HEK293 (cell line): ENCODE measurements around the gene SMIM41.

Experiments used
- CTCF ChIA-PET: fragments of 350-600 bp; formaldehyde crosslinking; extraction: SDS; loops from one replicate; lab custom pipeline; 2021; ENCODE audit warnings: antibody characterized with exemption; lab: Yijun Ruan, JAX
- POLR2A ChIA-PET: fragments of 300-600 bp; formaldehyde crosslinking; extraction: SDS; loops from one replicate; lab custom pipeline; 2020; ENCODE audit warnings: antibody characterized with exemption, inconsistent platforms; lab: Yijun Ruan, JAX
- H3K27ac ChIP-seq: fragments of 200-500 bp; sonication (Bioruptor generic); 2 replicates; pipeline ENCODE4 v1.5.1; 2014; ENCODE audit warnings: low read depth, low read length, control low read depth, inconsistent platforms; ENCODE audit errors: extremely low read depth
- H3K36me3 ChIP-seq, 2 experiments: fragments of 200-500 bp in 1 of 2; sonication (Bioruptor generic) in 1 of 2; 1 replicate in 1 of 2; 2 replicates in 1 of 2; pipeline ENCODE4 v1.5.1; 2014 to 2017; ENCODE audit warnings: inconsistent platforms in 2 of 2, low read length in 2 of 2; ENCODE audit not compliant: control insufficient read depth in 2 of 2, insufficient read depth in 1 of 2
- H3K4me1 ChIP-seq: fragments of 200-500 bp; sonication (Bioruptor generic); 2 replicates; pipeline ENCODE4 v1.5.1; 2014; ENCODE audit warnings: mild to moderate bottlenecking, low read length, inconsistent platforms; ENCODE audit not compliant: control insufficient read depth, insufficient read depth
- H3K4me3 ChIP-seq: 2 replicates; pipeline ENCODE4 v1.5.1; 2011; ENCODE audit warnings: low read depth, mild to moderate bottlenecking, control low read depth, low read length, moderate library complexity
- H3K9me3 ChIP-seq: fragments of 200-500 bp; sonication (Bioruptor generic); 2 replicates; pipeline ENCODE4 v1.5.1; 2014; ENCODE audit warnings: low read depth, low read length, inconsistent platforms; ENCODE audit not compliant: control insufficient read depth, insufficient read depth
- GLIS1 ChIP-seq: fragments of 450-650 bp; formaldehyde crosslinking; IDR thresholded peaks from 2 replicates; pipeline ENCODE4 v1.5.1; 2016; ENCODE audit warnings: missing biosample characterization, missing genetic modification characterization
- KLF8 ChIP-seq: fragments of 450-650 bp; formaldehyde crosslinking; IDR thresholded peaks from 2 replicates; pipeline ENCODE4 v1.5.1; 2016; ENCODE audit warnings: missing biosample characterization, missing genetic modification characterization
- PRDM1 ChIP-seq: fragments of 450-650 bp; formaldehyde crosslinking; IDR thresholded peaks from 2 replicates; pipeline ENCODE4; 2016; ENCODE audit warnings: missing biosample characterization, missing genetic modification characterization
- REST ChIP-seq: fragments of 450-650 bp; formaldehyde crosslinking; IDR thresholded peaks from 2 replicates; pipeline ENCODE4 v1.5.1; 2016; ENCODE audit warnings: missing biosample characterization, missing genetic modification characterization
- TRIM28 ChIP-seq: IDR thresholded peaks from 2 replicates; pipeline ENCODE4 v1.6.1; 2011; ENCODE audit warnings: low read length, control low read depth, borderline replicate concordance
- TSHZ1 ChIP-seq: fragments of 450-650 bp; formaldehyde crosslinking; IDR thresholded peaks from 2 replicates; pipeline ENCODE4 v1.5.1; 2016; ENCODE audit warnings: missing biosample characterization, missing genetic modification characterization, borderline replicate concordance
- YY1 ChIP-seq: fragments of 450-650 bp; formaldehyde crosslinking; IDR thresholded peaks from 2 replicates; pipeline ENCODE4 v1.5.1; 2018; ENCODE audit warnings: missing biosample characterization, missing genetic modification characterization
- ZBTB1 ChIP-seq: fragments of 450-650 bp; formaldehyde crosslinking; IDR thresholded peaks from 2 replicates; pipeline ENCODE4 v1.5.1; 2016; ENCODE audit warnings: missing biosample characterization, missing genetic modification characterization
- ZBTB17 ChIP-seq: fragments of 450-650 bp; formaldehyde crosslinking; IDR thresholded peaks from 2 replicates; pipeline ENCODE4 v1.5.1; 2016; ENCODE audit warnings: missing biosample characterization, missing genetic modification characterization
- ZFP3 ChIP-seq: fragments of 450-650 bp; formaldehyde crosslinking; IDR thresholded peaks from 2 replicates; pipeline ENCODE4 v1.5.1; 2016; ENCODE audit warnings: low read depth, missing biosample characterization, missing genetic modification characterization
- ZIC2 ChIP-seq: fragments of 450-650 bp; formaldehyde crosslinking; IDR thresholded peaks from 2 replicates; pipeline ENCODE4 v1.5.1; 2016; ENCODE audit warnings: missing biosample characterization, missing genetic modification characterization
- ZNF174 ChIP-seq: fragments of 450-650 bp; formaldehyde crosslinking; IDR thresholded peaks from 2 replicates; pipeline ENCODE4 v1.5.0; 2017; ENCODE audit warnings: missing biosample characterization, mild to moderate bottlenecking, missing genetic modification characterization
- ZNF175 ChIP-seq: fragments of 450-650 bp; formaldehyde crosslinking; IDR thresholded peaks from 2 replicates; pipeline ENCODE4 v1.5.1; 2016; ENCODE audit warnings: missing biosample characterization, missing genetic modification characterization
- ZNF211 ChIP-seq: fragments of 450-650 bp; formaldehyde crosslinking; IDR thresholded peaks from 2 replicates; pipeline ENCODE4 v1.5.1; 2016; ENCODE audit warnings: low read depth, missing biosample characterization, missing genetic modification characterization
- ZNF426 ChIP-seq: fragments of 450-650 bp; formaldehyde crosslinking; IDR thresholded peaks from 2 replicates; pipeline ENCODE4 v1.5.1; 2017; ENCODE audit warnings: missing biosample characterization, missing genetic modification characterization, mild to moderate bottlenecking, inconsistent platforms, moderate library complexity
- ZNF510 ChIP-seq: fragments of 450-650 bp; formaldehyde crosslinking; IDR thresholded peaks from 2 replicates; pipeline ENCODE4 v1.5.1; 2018; ENCODE audit warnings: mild to moderate bottlenecking, missing genetic modification characterization, missing biosample characterization; ENCODE audit not compliant: insufficient replicate concordance
- ZNF561 ChIP-seq: fragments of 450-650 bp; IDR thresholded peaks from 2 replicates; pipeline ENCODE4 v1.5.1; 2018; ENCODE audit warnings: missing biosample characterization, missing genetic modification characterization, borderline replicate concordance
- ZNF626 ChIP-seq: fragments of 450-650 bp; sonication (Bioruptor Pico); formaldehyde crosslinking; IDR thresholded peaks from 2 replicates; pipeline ENCODE4 v1.5.1; 2018; ENCODE audit warnings: missing biosample characterization, missing genetic modification characterization, inconsistent platforms
- ZNF76 ChIP-seq: fragments of 450-650 bp; formaldehyde crosslinking; IDR thresholded peaks from 2 replicates; pipeline ENCODE4; 2016; ENCODE audit warnings: low read depth, missing biosample characterization, missing genetic modification characterization, borderline replicate concordance
- ZNF785 ChIP-seq: fragments of 450-650 bp; formaldehyde crosslinking; IDR thresholded peaks from 2 replicates; pipeline ENCODE4 v1.5.1; 2016; ENCODE audit warnings: missing biosample characterization, missing genetic modification characterization
- ZSCAN5A ChIP-seq: fragments of 450-650 bp; formaldehyde crosslinking; IDR thresholded peaks from 2 replicates; pipeline ENCODE4 v1.5.1; 2016; ENCODE audit warnings: missing biosample characterization, missing genetic modification characterization
- TF ChIP-seq, protein P1 (sequence below): fragments of 450-650 bp; formaldehyde crosslinking; IDR thresholded peaks from 2 replicates; pipeline ENCODE4 v1.5.1; 2016; ENCODE audit warnings: missing biosample characterization, missing genetic modification characterization
- TF ChIP-seq, protein P2 (sequence below): fragments of 450-650 bp; formaldehyde crosslinking; IDR thresholded peaks from 2 replicates; pipeline ENCODE4 v1.5.1; 2017; ENCODE audit warnings: missing biosample characterization, missing genetic modification characterization

Gene SMIM41

GRCh38 chr12:52130711-52131110, 51.2 kb downstream of the SMIM41 start:
- POLR2A ChIA-PET = no interaction called here
- peaks cover 6% of the 10 kb centered on the region; the same call in 1 of the 2 replicates for H3K4me1 ChIP-seq
- CTCF ChIA-PET = interaction anchor here (1.2 to 2.4 kb wide), 4 partner anchors 9 to 105 kb away, joined by 3 to 7 read pairs (median 4); no protein-coding TSS in a partner anchor

DNA sequence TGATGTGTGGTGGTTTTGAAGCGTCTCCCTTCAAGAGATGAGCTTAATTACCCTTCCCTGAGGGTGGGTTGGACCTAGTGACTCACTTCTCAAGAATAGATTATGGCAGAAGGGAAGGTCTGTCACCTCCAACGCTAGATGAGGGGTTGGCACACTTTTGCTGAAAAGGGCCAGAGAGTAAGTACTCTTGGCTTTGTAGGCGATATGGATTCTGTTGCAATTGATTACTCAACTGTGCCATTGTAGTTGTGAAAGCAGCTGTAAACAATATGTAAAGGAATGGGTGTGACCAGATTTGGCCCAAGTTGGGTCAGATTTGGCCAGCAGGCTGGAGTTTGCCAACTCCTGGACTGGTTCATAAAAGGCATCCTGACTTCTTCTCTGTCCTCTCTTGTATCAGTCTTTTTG, 53.3 kb downstream of the SMIM41 start:
- CTCF ChIA-PET = interaction anchor here (0.6 to 2.1 kb wide), 8 partner anchors 9 to 745 kb away, joined by 3 to 8 read pairs (median 3); no protein-coding TSS in a partner anchor
- Histone ChIP-seq H3K4me1 (no peaks in the 10 kb centered on the region), H3K9me3 (no peaks in the 10 kb centered on the region), H3K36me3 (no peaks in the 10 kb centered on the region), H3K27ac (no peak overlapping the region), H3K4me3 (no peak overlapping the region)
- TF ChIP-seq ZNF211 (tag by site-specific recombination) (no peak), ZNF626 (tag by site-specific recombination) (no peak), ZNF76 (no peak), ZBTB1 (tag by site-specific recombination) (no peak), REST (tag by site-specific recombination) (no peak), ZNF510 (tag by site-specific recombination) (no peak), ZNF561 (tag by site-specific recombination) (no peak), TRIM28 (no peak), ZNF174 (tag by site-specific recombination) (no peak), KLF8 (no peak), YY1 (tag by site-specific recombination) (no peak), GLIS1 (tag by site-specific recombination) (no peak), ZFP3 (no peak), ZSCAN5A (tag by site-specific recombination) (no peak), ZNF785 (tag by site-specific recombination) (no peak), ZNF175 (tag by site-specific recombination) (no peak), TSHZ1 (tag by site-specific recombination) (no peak)
- TF ChIP-seq, protein P1, sequence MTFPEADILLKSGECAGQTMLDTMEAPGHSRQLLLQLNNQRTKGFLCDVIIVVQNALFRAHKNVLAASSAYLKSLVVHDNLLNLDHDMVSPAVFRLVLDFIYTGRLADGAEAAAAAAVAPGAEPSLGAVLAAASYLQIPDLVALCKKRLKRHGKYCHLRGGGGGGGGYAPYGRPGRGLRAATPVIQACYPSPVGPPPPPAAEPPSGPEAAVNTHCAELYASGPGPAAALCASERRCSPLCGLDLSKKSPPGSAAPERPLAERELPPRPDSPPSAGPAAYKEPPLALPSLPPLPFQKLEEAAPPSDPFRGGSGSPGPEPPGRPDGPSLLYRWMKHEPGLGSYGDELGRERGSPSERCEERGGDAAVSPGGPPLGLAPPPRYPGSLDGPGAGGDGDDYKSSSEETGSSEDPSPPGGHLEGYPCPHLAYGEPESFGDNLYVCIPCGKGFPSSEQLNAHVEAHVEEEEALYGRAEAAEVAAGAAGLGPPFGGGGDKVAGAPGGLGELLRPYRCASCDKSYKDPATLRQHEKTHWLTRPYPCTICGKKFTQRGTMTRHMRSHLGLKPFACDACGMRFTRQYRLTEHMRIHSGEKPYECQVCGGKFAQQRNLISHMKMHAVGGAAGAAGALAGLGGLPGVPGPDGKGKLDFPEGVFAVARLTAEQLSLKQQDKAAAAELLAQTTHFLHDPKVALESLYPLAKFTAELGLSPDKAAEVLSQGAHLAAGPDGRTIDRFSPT = no peak
- TF ChIP-seq, protein P2, sequence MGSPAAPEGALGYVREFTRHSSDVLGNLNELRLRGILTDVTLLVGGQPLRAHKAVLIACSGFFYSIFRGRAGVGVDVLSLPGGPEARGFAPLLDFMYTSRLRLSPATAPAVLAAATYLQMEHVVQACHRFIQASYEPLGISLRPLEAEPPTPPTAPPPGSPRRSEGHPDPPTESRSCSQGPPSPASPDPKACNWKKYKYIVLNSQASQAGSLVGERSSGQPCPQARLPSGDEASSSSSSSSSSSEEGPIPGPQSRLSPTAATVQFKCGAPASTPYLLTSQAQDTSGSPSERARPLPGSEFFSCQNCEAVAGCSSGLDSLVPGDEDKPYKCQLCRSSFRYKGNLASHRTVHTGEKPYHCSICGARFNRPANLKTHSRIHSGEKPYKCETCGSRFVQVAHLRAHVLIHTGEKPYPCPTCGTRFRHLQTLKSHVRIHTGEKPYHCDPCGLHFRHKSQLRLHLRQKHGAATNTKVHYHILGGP (tag by site-specific recombination) = no peak
- POLR2A ChIA-PET = no interaction called here

More at GRCh38 chr12:52130711-52131110, 51.2 kb downstream of the SMIM41 start:
- TF ChIP-seq ZIC2 (tag by site-specific recombination) (peak; percentile 74), ZBTB17 (tag by site-specific recombination) (peak; percentile 32; the same call in 1 of the 2 replicates), PRDM1 (tag by site-specific recombination) (0 out of 2 replicates have a peak, but pooled peaks have one; percentile 26), ZNF426 (tag by site-specific recombination) (no peak)
- H3K36me3 ChIP-seq = no peaks in the 10 kb centered on the region
- H3K9me3 ChIP-seq = no peaks in the 10 kb centered on the region
- H3K27ac ChIP-seq = no peak overlapping the region
- H3K4me3 ChIP-seq = no peak overlapping the region
